NCI-H1105 treated with DMSO at 0.1 percent for 48 hours (cell line): ENCODE results near the gene GON4L.
"Not testable (repeated sequence)": the region's sequence is repeated elsewhere in the genome, so short reads cannot be mapped to it uniquely, and the experiment has no call there.

ENCODE experiments used
- DNase-seq: peaks from one replicate; lab custom pipeline; 2025; lab: John Stamatoyannopoulos, UW

Gene GON4L

GRCh38 chr1:155871390-155871789, 14.4 kb upstream of the GON4L start:
- DNase-seq = peak; percentile 85

GRCh38 chr1:155867766-155868165, 10.8 kb upstream of the GON4L start:
- DNase-seq = no peak

DNA sequence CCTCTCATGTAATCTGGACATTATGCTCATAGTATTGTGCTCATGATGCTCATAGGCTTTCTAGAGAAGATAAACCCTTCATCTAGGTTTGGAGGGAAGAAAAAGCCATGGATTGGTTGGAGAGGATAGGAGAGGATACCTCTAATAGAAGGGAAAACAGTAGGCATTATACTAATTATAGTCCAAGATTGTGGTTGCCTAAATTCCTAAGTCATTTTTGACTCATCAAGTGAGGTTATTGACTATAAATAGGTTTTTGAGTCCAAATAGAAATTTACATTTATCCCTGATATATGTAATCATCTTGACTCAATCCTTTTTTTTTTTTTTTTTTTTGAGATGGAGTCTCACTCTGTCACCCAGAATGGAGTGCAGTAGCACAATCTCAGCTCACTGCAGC, 7.4 kb upstream of the GON4L start:
- no peak for DNase-seq

DNA sequence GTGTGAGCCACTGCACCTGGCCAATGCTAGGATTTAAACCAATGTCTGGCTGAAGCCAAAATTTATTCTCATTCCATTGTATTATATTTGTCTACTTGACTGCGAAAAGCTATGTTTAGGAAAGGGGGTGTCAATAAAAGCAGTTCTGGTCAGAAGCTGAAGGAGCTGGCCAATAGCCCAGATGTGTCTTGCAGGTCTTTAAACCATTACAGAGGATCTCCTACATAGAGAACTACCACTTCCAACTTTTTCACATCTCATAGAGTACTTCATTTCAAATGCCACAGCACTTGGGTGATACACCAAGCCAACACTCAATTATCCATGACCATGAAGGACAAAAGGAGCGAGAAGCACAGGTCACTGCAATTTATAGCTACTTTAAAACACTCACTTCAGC, 4.9 kb upstream of the GON4L start:
- no peak for DNase-seq

DNA sequence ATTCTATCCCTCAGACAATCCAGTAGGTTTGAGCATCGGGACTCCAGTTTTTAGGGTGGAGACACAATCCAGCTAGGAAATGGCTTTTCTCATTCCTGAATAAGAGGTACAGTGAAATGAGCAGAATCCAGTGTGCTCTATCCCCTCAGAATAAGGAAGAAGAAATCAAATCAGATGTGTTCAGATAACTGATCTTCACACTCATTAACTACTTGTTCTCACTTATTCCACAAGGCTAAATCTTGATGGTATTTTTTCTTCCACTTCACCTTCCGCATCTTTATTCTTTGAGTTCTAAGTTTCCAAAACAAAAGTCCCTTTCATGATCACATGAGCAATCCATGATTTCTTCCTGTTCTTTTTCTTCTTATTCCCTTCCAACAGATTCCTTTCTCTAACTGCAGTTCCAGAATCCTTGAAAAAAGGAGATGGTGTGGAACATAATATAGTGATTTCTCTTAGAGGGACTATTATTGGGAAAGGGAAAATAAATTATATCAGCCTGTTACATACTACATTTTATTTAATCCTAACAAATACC, 4.0 kb upstream of the GON4L start:
- peak; percentile 13 for DNase-seq

DNA sequence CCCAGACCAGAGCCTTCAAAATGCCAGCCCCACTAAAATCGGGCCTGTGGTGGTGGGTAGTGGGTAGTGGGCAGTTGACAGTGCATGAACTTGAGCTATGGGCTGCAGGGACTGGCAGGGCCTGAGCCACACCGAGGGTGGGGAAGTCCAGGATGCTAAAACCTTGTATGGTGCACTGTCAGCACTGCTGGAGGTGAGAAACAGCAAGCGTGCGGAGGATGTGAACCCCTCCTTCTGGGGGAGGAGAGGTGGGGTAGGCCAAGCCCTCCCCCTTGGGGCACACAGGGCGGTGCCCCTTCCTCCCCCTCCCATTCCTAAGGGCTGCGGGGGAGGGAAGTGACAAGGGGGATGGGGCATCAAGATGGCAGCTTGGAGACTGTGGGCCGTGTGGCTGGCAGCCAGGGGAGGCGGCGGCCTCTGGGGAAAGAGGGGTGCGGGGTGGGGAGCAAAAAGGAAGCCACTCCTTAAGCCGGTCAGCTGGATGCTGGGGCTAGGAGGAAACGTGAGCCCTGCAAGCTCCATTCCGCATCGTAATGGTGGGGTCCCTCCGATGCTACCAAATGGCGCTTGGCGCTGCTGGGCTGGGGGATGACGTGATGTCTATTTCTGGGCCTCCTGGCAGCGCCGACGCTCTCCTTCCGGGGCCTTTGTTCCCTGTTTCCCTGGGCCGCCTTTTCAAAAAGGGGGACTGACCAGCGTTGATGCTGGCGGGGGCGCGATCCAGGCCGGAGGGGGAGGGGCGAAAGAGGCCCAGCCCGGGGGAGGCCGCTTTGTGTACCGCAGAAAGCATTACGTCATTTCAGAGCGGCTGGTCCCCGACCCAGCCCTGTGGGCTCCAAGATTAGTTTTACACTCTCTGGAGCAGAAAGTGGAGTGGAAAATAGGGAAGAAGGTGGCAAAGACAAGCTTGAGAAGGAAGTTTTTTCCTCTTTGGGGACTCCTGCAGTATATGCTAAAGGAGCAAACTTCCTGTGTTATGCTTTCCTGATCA, 3.2 kb upstream of the GON4L start:
- peak; percentile 91 for DNase-seq

- DNase-seq = peak; percentile 99
Measured at GRCh38 chr1:155859234-155859829, 2.3 kb upstream of the GON4L start, which contains the start of gene SYT11. TSS of gene SYT11 (plus strand) at chr1:155859567. CDS start at chr1:155859762, 195 bp downstream.

DNA sequence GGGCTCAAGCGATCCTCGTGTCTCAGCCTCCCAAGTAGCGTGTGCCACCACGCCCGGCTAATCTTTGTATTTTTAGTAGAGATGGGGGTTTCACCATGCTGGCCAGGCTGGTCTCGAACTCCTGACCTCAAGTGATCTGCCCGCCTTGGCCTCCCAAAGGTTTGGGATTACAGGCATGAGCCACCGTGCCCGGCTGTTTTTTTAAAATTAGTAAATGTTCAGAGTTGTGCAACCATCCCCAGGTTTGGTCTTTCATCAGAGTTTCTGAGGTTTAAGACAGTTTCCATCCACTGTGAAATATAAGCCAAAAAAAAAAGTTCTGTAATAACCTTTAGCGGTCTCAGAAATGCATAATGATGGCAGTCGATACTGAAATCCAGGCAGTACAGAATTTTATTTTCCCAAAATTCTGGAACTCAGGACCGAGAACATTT, 1.8 kb upstream of the GON4L start:
- DNase-seq = no peak

- DNase-seq = no peak
Measured at GRCh38 chr1:155856257-155856974, 598 bp downstream of the GON4L start.

- no peak for DNase-seq
Measured at GRCh38 chr1:155850345-155850744, 6.7 kb downstream of the GON4L start.

DNA sequence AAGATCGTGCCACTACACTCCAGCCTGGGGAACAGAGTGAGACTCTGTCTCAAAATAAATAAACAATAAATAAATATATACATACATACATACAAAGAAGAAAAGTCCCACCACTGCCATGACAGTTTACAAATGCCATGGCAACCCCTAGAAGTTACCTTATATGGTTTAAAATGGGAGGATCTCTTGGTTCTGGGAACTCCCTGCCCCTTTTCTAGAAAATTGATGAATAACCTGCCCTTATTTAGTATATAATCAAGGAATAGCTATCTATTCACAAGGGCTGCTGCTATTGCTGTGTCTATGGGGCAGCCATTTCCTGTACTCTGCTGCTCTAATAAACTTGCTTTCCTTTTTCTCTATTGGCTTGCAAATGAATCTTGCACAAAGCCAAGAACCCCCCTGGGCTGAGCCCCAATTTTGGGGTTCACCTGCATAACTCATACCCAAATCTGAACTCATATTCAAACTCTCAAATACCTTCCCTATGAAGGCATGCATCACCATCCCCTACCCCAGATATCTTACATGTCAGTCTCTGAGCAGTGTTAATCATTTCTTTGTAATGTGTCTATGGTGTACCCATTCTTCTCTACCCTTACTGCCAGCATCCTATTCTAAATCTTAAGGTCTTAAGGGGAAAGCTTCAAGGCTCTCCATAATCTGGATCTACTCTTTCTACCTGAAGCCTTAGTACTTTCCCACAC, 9.0 kb downstream of the GON4L start:
- no peak for DNase-seq

DNA sequence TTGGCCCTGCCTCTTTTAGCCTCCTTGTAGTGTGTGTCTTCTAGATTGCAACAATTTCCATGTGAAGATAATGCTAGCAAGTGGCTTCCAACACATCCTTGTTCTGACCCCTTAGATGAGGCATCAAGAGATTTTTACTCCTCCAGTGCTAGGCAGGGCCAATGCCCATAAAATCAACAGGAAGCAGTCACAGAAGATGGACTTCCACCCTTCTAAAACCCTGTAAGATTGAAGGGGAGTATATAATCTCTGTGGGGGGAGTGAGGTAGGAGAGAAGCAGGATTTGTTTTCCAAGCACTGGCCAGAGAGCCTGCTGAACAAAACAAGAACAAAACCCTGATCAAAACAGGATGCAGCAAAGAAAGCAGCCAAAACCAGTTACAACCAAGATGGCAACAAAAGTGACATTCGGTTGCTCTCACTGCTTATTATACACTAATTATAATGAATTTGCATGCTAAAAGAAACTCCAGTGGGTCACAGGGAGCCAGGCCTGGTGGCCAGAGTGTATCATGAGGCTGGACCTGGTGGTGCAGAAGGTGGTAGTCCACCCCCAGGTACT, 12.1 kb downstream of the GON4L start:
- DNase-seq = no peak

GRCh38 chr1:155840386-155840785, 16.6 kb downstream of the GON4L start:
- no peak for DNase-seq

GRCh38 chr1:155835548-155835947, 21.5 kb downstream of the GON4L start:
- DNase-seq = no peak

- not testable (repeated sequence) for DNase-seq
Measured at GRCh38 chr1:155834927-155835399, 22.1 kb downstream of the GON4L start.

DNA sequence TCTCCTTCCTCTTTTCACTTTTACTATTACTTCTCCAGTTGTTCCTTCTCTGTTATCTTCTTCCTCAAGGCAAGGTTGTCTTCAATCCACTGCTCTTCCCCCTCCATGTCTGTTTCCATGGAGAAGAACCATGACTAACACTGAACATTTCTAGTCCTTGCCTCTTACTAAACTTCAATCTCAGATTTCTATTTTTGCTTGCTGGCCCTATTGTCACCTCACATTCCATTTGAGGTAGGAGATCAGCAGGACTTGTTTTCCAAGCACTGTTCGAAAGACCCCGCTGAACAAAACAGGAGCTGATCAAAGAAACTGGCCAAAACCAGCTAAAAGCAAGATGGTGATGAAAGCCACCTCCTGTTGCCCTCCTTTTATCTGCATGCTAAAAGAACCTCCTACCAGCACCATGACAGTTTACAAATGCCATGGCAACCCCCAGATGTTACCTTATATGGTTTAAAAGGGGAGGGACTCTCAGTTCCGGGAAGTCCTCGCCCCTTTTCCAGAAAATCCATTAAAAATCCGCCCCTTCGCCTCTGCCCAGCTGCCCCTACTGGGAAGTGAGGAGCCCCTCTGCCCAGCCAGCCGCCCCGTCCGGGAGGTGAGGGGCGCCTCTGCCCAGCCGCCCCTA, 22.6 kb downstream of the GON4L start:
- no peak for DNase-seq

GRCh38 chr1:155833665-155834295, 23.2 kb downstream of the GON4L start:
- no peak for DNase-seq

DNA sequence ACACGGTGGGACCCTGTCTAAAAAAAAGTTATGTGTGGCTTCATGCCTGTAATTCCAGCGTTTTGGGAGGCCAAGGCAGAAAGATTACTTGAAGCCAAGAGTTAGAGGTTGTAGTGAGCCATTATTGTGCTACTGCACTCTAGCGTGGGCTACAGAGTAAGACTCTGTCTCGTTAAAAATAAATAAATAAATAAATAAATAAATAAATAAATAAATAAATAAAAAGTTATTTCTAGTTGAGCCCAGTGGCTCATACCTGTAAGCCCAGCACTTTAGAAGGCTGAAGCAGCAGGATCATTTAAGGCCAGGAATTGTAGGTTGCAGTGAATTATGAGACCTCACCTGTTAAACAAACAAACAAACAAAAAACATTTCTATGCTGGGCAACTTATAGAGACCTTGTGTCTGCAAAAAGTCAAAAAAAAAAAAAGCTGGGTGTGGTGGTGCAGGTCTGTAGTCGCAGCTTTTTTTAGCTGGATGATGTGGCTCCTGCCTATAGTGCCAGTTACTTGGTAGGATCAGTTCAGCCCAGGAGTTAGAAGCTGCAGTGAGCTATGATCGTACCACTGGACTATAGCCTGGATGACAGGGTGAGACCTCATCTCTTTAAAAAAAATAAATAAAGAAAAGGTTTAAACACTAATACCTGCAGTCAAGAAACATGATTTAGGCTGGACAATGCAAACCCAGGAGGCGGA, 25.6 kb downstream of the GON4L start:
- no peak for DNase-seq

- DNase-seq = no peak
Measured at GRCh38 chr1:155827450-155827849, 29.6 kb downstream of the GON4L start.

GRCh38 chr1:155816351-155816750, 40.7 kb downstream of the GON4L start:
- DNase-seq = no peak
